ENCODE results near the gene PRR14L.
"Not testable (repeated sequence)": the region's sequence is repeated elsewhere in the genome, so short reads cannot be mapped to it uniquely, and the experiment has no call there.

The PRR14L gene

GRCh38 chr22:31749636-31750364 lies at the start of gene PRR14L:
PRR14L (minus strand) TSS chr22:31750132; CDS start chr22:31738860, 11,272 bp downstream.
- peak; percentile 89 for DNase-seq

GRCh38 chr22:31799358-31799757 lies 49.4 kb upstream of the PRR14L start:
- DNase-seq: not testable (repeated sequence)

GRCh38 chr22:31790240-31790639 lies 40.3 kb upstream of the PRR14L start:
- no peak for DNase-seq

GRCh38 chr22:31789803-31790202 lies 39.9 kb upstream of the PRR14L start:
- no peak for DNase-seq

GRCh38 chr22:31776231-31776630 lies 26.3 kb upstream of the PRR14L start:
- no peak for DNase-seq

GRCh38 chr22:31773416-31773815 lies 23.5 kb upstream of the PRR14L start:
- DNase-seq: no peak

GRCh38 chr22:31768422-31769059 lies 18.6 kb upstream of the PRR14L start:
- no peak for DNase-seq

- DNase-seq: no peak
These were observed 14.9 kb upstream of the PRR14L start for GRCh38 chr22:31764785-31765184.

GRCh38 chr22:31758860-31759259 lies 8.9 kb upstream of the PRR14L start:
- DNase-seq: not testable (repeated sequence)

GRCh38 chr22:31757265-31757664 lies 7.3 kb upstream of the PRR14L start:
- DNase-seq: no peak

GRCh38 chr22:31754813-31755212 lies 4.9 kb upstream of the PRR14L start:
- DNase-seq: no peak

- DNase-seq: peak; percentile 71
These were observed 3.9 kb upstream of the PRR14L start, which contains the start of gene DEPDC5 for GRCh38 chr22:31753634-31754501. DEPDC5 (plus strand) TSS chr22:31754019; CDS start chr22:31754922, 903 bp downstream.

- no peak for DNase-seq
These were observed 3.2 kb upstream of the PRR14L start for GRCh38 chr22:31753005-31753633.

GRCh38 chr22:31752096-31752847 lies 2.3 kb upstream of the PRR14L start:
- DNase-seq: no peak

- no peak for DNase-seq
These were observed 693 bp upstream of the PRR14L start for GRCh38 chr22:31750365-31751284.

- DNase-seq: no peak
These were observed 1.4 kb downstream of the PRR14L start for GRCh38 chr22:31748490-31748889.

- DNase-seq: no peak
These were observed 2.5 kb downstream of the PRR14L start for GRCh38 chr22:31747441-31747840.

GRCh38 chr22:31743871-31744270 lies 6.1 kb downstream of the PRR14L start:
- no peak for DNase-seq

- no peak for DNase-seq
These were observed 7.2 kb downstream of the PRR14L start for GRCh38 chr22:31742682-31743081.

GRCh38 chr22:31742115-31742514 lies 7.8 kb downstream of the PRR14L start:
- no peak for DNase-seq

GRCh38 chr22:31740314-31740713 lies 9.6 kb downstream of the PRR14L start:
- DNase-seq: not testable (repeated sequence)
